OCI-LY1 (cell line): Measurements from ENCODE around the gene ST6GALNAC4.

Source experiments
- EZH2 ChIP-seq: fragments of 200-600 bp; sonication (generic), shearing (Covaris generic); IDR thresholded peaks from 2 replicates; pipeline ENCODE4 v1.8.0; 2017; ENCODE audit warnings: borderline replicate concordance, mixed run types, mild to moderate bottlenecking, antibody characterized with exemption, low read length, moderate library complexity, mixed read lengths
- TF ChIP-seq, protein P1 (sequence below): fragments of 200-600 bp; sonication (generic), shearing (Covaris generic); IDR thresholded peaks from 2 replicates; pipeline ENCODE4 v1.5.1; 2017; ENCODE audit warnings: mild to moderate bottlenecking, antibody characterized with exemption, low read length, moderate library complexity, mixed read lengths

- no peak for TF ChIP-seq EZH2
- TF ChIP-seq, protein P1, sequence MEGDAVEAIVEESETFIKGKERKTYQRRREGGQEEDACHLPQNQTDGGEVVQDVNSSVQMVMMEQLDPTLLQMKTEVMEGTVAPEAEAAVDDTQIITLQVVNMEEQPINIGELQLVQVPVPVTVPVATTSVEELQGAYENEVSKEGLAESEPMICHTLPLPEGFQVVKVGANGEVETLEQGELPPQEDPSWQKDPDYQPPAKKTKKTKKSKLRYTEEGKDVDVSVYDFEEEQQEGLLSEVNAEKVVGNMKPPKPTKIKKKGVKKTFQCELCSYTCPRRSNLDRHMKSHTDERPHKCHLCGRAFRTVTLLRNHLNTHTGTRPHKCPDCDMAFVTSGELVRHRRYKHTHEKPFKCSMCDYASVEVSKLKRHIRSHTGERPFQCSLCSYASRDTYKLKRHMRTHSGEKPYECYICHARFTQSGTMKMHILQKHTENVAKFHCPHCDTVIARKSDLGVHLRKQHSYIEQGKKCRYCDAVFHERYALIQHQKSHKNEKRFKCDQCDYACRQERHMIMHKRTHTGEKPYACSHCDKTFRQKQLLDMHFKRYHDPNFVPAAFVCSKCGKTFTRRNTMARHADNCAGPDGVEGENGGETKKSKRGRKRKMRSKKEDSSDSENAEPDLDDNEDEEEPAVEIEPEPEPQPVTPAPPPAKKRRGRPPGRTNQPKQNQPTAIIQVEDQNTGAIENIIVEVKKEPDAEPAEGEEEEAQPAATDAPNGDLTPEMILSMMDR: no peak
Observed at GRCh38 chr9:127923046-127923445, 6.2 kb upstream of the ST6GALNAC4 start.
